K562 (cell line): Measurements from ENCODE around the gene C19orf67. TPM values are rescaled to one million over a fixed set of nuclear protein-coding genes. Genes with fewer than 3 reads are reported as not detected.

ENCODE experiments used
- BACH1 ChIP-seq: fragments of 200-800 bp; sonication (Bioruptor generic); IDR thresholded peaks from 2 replicates; pipeline ENCODE4 v1.6.1; 2016; ENCODE audit warnings: missing genetic modification characterization, missing compliant biosample characterization
- CHD4 ChIP-seq: fragments of 200-600 bp; sonication (generic); IDR thresholded peaks from 3 replicates; pipeline ENCODE4 v1.6.1; 2012; ENCODE audit warnings: low read depth, mild to moderate bottlenecking, mixed read lengths, low read length, inconsistent platforms; ENCODE audit not compliant: insufficient read depth, insufficient replicate concordance, poor library complexity, severe bottlenecking
- COPS2 ChIP-seq: fragments of 450-650 bp; conservative IDR thresholded peaks from 2 replicates; pipeline ENCODE4 v1.6.1; 2016; ENCODE audit warnings: mild to moderate bottlenecking, moderate library complexity
- CREBBP ChIP-seq: IDR thresholded peaks from one replicate; pipeline ENCODE4 v1.6.1; 2012; ENCODE audit warnings: low read depth, mild to moderate bottlenecking, control low read depth, inconsistent platforms, low read length
- DMBX1 ChIP-seq: fragments of 250-450 bp; sonication (Bioruptor Pico); IDR thresholded peaks from 2 replicates; pipeline ENCODE4 v1.8.0; 2022; ENCODE audit warnings: inconsistent platforms, mild to moderate bottlenecking, moderate library complexity, borderline replicate concordance
- FOXJ3 ChIP-seq: sonication (generic); formaldehyde crosslinking; IDR thresholded peaks from 2 replicates; pipeline ENCODE4 v1.4.0; 2020; ENCODE audit warnings: mild to moderate bottlenecking, missing genetic modification reagents
- GTF2B ChIP-seq: IDR thresholded peaks from 2 replicates; pipeline ENCODE4 v1.6.1; 2011; ENCODE audit not compliant: insufficient read length; ENCODE audit errors: extremely low read depth
- KAT8 ChIP-seq: fragments of 450-650 bp; IDR thresholded peaks from 2 replicates; pipeline ENCODE4 v1.6.1; 2016; ENCODE audit warnings: low read depth, mild to moderate bottlenecking
- KLF1 ChIP-seq: fragments of 450-650 bp; IDR thresholded peaks from 2 replicates; pipeline ENCODE4 v1.6.1; 2016; ENCODE audit warnings: missing genetic modification characterization, missing compliant biosample characterization
- MLX ChIP-seq, 2 experiments: fragments of 450-650 bp in 1 of 2; sonication (generic) in 1 of 2; formaldehyde crosslinking; conservative IDR thresholded peaks; 2 replicates each; pipeline versions ENCODE4 v1.4.0 to v1.8.1; 2020 to 2022; ENCODE audit warnings: mild to moderate bottlenecking in 1 of 2, missing genetic modification reagents in 1 of 2
- MTA3 ChIP-seq: fragments of 450-650 bp; formaldehyde crosslinking; IDR thresholded peaks from 2 replicates; pipeline ENCODE4 v1.6.1; 2017; ENCODE audit warnings: mild to moderate bottlenecking, borderline replicate concordance
- MXI1 ChIP-seq: IDR thresholded peaks from 2 replicates; pipeline ENCODE4 v1.6.1; 2011; ENCODE audit warnings: low read depth, mild to moderate bottlenecking, improper control_type of control experiment, low read length
- NCOA6 ChIP-seq: fragments of 450-650 bp; IDR thresholded peaks from 2 replicates; pipeline ENCODE4 v1.6.1; 2017; ENCODE audit warnings: mild to moderate bottlenecking
- NFE2L1 ChIP-seq: fragments of 450-650 bp; IDR thresholded peaks from 2 replicates; pipeline ENCODE4 v1.6.1; 2016; ENCODE audit warnings: missing genetic modification characterization, low read depth, mild to moderate bottlenecking, missing compliant biosample characterization, moderate library complexity, borderline replicate concordance
- NFIC ChIP-seq: fragments of 450-650 bp; IDR thresholded peaks from 2 replicates; pipeline ENCODE4 v1.6.1; 2017; ENCODE audit warnings: mild to moderate bottlenecking, inconsistent platforms
- NR2F6 ChIP-seq: fragments of 450-650 bp; formaldehyde crosslinking; IDR thresholded peaks from 2 replicates; pipeline ENCODE4 v1.4.0; 2020; ENCODE audit warnings: mild to moderate bottlenecking
- PHF21A ChIP-seq: fragments of 450-650 bp; IDR thresholded peaks from 2 replicates; pipeline ENCODE4 v1.6.1; 2017; ENCODE audit warnings: low read depth, borderline replicate concordance
- POLR2A ChIP-seq: fragments of 450-650 bp; conservative IDR thresholded peaks from 2 replicates; pipeline ENCODE4 v1.6.1; 2016
- SOX6 ChIP-seq: fragments of 450-650 bp; IDR thresholded peaks from 2 replicates; pipeline ENCODE4 v1.6.1; 2014; ENCODE audit warnings: mild to moderate bottlenecking
- TRIM24 ChIP-seq, 2 experiments: fragments of 450-650 bp; IDR thresholded peaks; 2 replicates each; pipeline ENCODE4 v1.6.1; 2016
- ZBED1 ChIP-seq: IDR thresholded peaks from 2 replicates; pipeline ENCODE4 v1.6.1; 2014
- ZBTB5 ChIP-seq: fragments of 450-650 bp; IDR thresholded peaks from 2 replicates; pipeline ENCODE4 v1.6.1; 2017; ENCODE audit warnings: antibody characterized with exemption
- ZNF583 ChIP-seq: fragments of 250-450 bp; sonication (Bioruptor Pico); IDR thresholded peaks from 2 replicates; pipeline ENCODE4 v1.4.0; 2020
- ZNF639 ChIP-seq, 2 experiments: fragments of 200-800 bp in 1 of 2; sonication (Bioruptor generic) in 1 of 2; sonication (generic) in 1 of 2; formaldehyde crosslinking in 1 of 2; IDR thresholded peaks in 1 of 2; conservative IDR thresholded peaks in 1 of 2; 2 replicates each; pipeline versions ENCODE4 v1.5.0 to v1.6.1; 2016 to 2020; ENCODE audit warnings: missing compliant biosample characterization in 1 of 2, missing genetic modification characterization in 1 of 2, missing genetic modification reagents in 1 of 2
- ZNF707 ChIP-seq: fragments of 250-450 bp; sonication (Bioruptor Pico); conservative IDR thresholded peaks from 2 replicates; pipeline ENCODE4 v1.8.0; 2022; ENCODE audit warnings: inconsistent platforms, mild to moderate bottlenecking, moderate library complexity
- polyA plus RNA-seq, 8 experiments: library from polyadenylated mRNA; depleted of rRNA in 4 of 8; stranded (reverse) in 5 of 8; unstranded in 3 of 8; fragments of >200 nt; fragmentation: Nextera tagmentation in 2 of 8; fragmentation: Illumina TruSeq in 1 of 8; extraction: Ambion mirVana in 2 of 8; extraction: Trizol in 1 of 8; gene quantifications; 2 replicates each; pipeline versions ENCODE4 v1.2.1 to v1.2.3, GENCODE V29; 2011 to 2014; ENCODE audit warnings: inconsistent platforms in 1 of 8, missing spikeins in 1 of 8
- total RNA-seq, 7 experiments: library from RNA; depleted of rRNA in 6 of 7; stranded (reverse); fragments of >200 nt in 6 of 7; fragmentation: Illumina TruSeq in 2 of 7; extraction: Trizol in 2 of 7; gene quantifications; 2 replicates each; pipeline versions ENCODE4 v1.2.1 to v1.2.3, GENCODE V29; 2011 to 2021; ENCODE audit warnings: low replicate concordance in 1 of 7

C19orf67 gene
- total and polyA plus RNA-seq, 9 of the 15 experiments (the other 6 are each of a cell fraction or from before 2014, with no cell fraction given) = 0.29 to 1.8 (median 0.51) TPM; not detected in 3

GRCh38 chr19:14118165-14119051 is 32.8 kb upstream of the C19orf67 start (continued):
- no peak for TF ChIP-seq CHD4
- peak in 1 of 2 experiments; percentile 98; a peak in 2 of 4 replicates for TF ChIP-seq ZNF639 (CRISPR knock-in tag; conservative IDR thresholded peaks at IDR 0.05 in 1 of 2, IDR thresholded peaks at IDR 0.05 in 1 of 2)
- peak; percentile 61 for TF ChIP-seq POLR2A
- TF ChIP-seq TRIM24 (IDR thresholded peaks at IDR 0.05) = no peak
- TF ChIP-seq MXI1 = no peak
- no peak for TF ChIP-seq FOXJ3
- no peak for TF ChIP-seq PHF21A
- TF ChIP-seq KAT8 = no peak
- TF ChIP-seq COPS2 = no peak
- TF ChIP-seq BACH1 = no peak
- TF ChIP-seq MLX (CRISPR knock-in tag; conservative IDR thresholded peaks at IDR 0.05) = no peak
- TF ChIP-seq DMBX1 = peak; percentile 76; the same call in 1 of the 2 replicates
- TF ChIP-seq NFE2L1 (tag) = no peak
- TF ChIP-seq KLF1 = peak; percentile 43; the same call in 1 of the 2 replicates
- TF ChIP-seq GTF2B = no peak
- TF ChIP-seq ZNF583 (CRISPR knock-in tag) = peak; percentile 65; the same call in 1 of the 2 replicates
- no peak for TF ChIP-seq ZNF707
- TF ChIP-seq ZBTB5 = no peak
- TF ChIP-seq NFIC = no peak
- TF ChIP-seq ZBED1 = no peak
- 0 out of 2 replicates have a peak, but pooled peaks have one; percentile 30 for TF ChIP-seq SOX6
- TF ChIP-seq CREBBP = no peak
- no peak for TF ChIP-seq NCOA6
- TF ChIP-seq MTA3 = no peak
- TF ChIP-seq NR2F6 = 0 out of 2 replicates have a peak, but pooled peaks have one; percentile 62
